Activated T-helper 17 cell treated with anti-CD3 and anti-CD28 coated beads, Interleukin-2, amount 50 U/mL, for 72 hours (primary cell): ENCODE measurements around the gene HJURP. TPM values are rescaled to one million over a fixed set of nuclear protein-coding genes. Genes with fewer than 3 reads are reported as not detected.

Source experiments
- ATAC-seq: fragments of 150-1000 bp; cut with Tn5 transposase; replicated peaks from 2 replicates; pipeline ENCODE4 v1.10.0; 2021; ENCODE audit warnings: mild to moderate bottlenecking, moderate library complexity
- H3K27ac Mint-ChIP-seq: one replicate; pipeline ENCODE4 v1.8.0; 2022; ENCODE audit warnings: mixed read lengths
- H3K27me3 Mint-ChIP-seq: one replicate; pipeline ENCODE4 v1.8.0; 2022; ENCODE audit warnings: mixed read lengths
- H3K36me3 Mint-ChIP-seq: one replicate; pipeline ENCODE4 v1.8.0; 2022; ENCODE audit warnings: low read depth, mild to moderate bottlenecking, mixed read lengths
- H3K4me1 Mint-ChIP-seq: one replicate; pipeline ENCODE4 v1.8.0; 2022; ENCODE audit warnings: mixed read lengths
- H3K4me3 Mint-ChIP-seq: one replicate; pipeline ENCODE4 v1.8.0; 2022; ENCODE audit warnings: mild to moderate bottlenecking, mixed read lengths
- H3K9me3 Mint-ChIP-seq: one replicate; pipeline ENCODE4 v1.8.0; 2022; ENCODE audit warnings: mixed read lengths
- total RNA-seq, 2 donors: library from RNA; stranded (reverse); gene quantifications; one replicate each; pipeline ENCODE4 v1.2.3, GENCODE V29; 2022

Gene HJURP
- total RNA-seq, 2 donors from 2014 or later: 90.4 to 147 TPM

DNA sequence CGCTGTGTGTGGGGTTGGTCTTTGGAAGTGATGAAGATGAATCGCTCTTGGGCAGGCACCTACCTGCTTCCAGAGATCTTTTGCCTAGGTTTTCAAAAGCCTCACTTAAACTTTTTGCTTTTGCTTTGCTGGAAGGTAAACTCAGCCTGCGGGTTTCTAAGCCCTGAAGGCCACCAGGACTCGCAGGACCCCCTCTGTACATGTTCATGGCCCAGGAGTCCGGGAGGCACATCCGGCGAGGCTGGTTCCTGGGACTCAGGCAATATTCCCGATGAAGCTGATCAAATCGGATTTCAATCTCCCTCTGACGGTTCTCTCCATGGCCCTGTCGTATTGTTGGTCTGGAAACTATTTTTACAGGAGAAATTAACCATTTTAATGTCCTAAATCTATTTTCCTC lies 13.2 kb downstream of the HJURP start:
- ATAC-seq: no peak
- no peaks in the 10 kb centered on the region for H3K9me3 Mint-ChIP-seq
- H3K27me3 Mint-ChIP-seq: no peaks in the 10 kb centered on the region
- no peak overlapping the region for H3K27ac Mint-ChIP-seq
- no peak overlapping the region for H3K4me3 Mint-ChIP-seq
- H3K36me3 Mint-ChIP-seq: peaks cover 100% of the 10 kb centered on the region
- H3K4me1 Mint-ChIP-seq: peaks cover 7% of the 10 kb centered on the region

GRCh38 chr2:233840520-233840919 lies 13.8 kb downstream of the HJURP start:
- peaks cover 7% of the 10 kb centered on the region for H3K4me1 Mint-ChIP-seq
- ATAC-seq: no peak
- H3K27me3 Mint-ChIP-seq: no peaks in the 10 kb centered on the region
- H3K9me3 Mint-ChIP-seq: no peaks in the 10 kb centered on the region
- H3K36me3 Mint-ChIP-seq: peaks cover 100% of the 10 kb centered on the region
- H3K27ac Mint-ChIP-seq: no peak overlapping the region
- no peak overlapping the region for H3K4me3 Mint-ChIP-seq

DNA sequence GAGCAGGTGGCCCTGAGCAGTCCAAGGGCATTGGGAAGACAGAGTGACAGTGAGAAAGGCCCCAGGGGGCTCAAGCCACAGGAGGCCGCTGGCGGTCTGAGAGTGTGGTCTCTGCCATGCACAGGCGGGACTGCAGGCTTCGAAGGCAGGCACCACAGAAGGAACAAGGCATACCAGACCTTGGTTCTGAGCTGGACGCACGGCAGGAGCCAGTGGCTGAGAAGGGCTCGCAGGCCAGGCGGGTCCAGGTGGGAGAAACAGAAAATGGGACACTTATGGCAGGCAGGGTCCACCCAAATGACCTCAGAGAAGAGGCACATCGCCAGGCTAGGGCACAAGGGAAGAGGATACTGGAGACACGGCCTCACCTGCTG lies 14.9 kb downstream of the HJURP start:
- Mint-ChIP-seq H3K36me3 (peaks cover 100% of the 10 kb centered on the region), H3K27me3 (no peaks in the 10 kb centered on the region), H3K4me1 (peaks cover 7% of the 10 kb centered on the region), H3K9me3 (no peaks in the 10 kb centered on the region), H3K4me3 (no peak overlapping the region), H3K27ac (no peak overlapping the region)
- no peak for ATAC-seq

DNA sequence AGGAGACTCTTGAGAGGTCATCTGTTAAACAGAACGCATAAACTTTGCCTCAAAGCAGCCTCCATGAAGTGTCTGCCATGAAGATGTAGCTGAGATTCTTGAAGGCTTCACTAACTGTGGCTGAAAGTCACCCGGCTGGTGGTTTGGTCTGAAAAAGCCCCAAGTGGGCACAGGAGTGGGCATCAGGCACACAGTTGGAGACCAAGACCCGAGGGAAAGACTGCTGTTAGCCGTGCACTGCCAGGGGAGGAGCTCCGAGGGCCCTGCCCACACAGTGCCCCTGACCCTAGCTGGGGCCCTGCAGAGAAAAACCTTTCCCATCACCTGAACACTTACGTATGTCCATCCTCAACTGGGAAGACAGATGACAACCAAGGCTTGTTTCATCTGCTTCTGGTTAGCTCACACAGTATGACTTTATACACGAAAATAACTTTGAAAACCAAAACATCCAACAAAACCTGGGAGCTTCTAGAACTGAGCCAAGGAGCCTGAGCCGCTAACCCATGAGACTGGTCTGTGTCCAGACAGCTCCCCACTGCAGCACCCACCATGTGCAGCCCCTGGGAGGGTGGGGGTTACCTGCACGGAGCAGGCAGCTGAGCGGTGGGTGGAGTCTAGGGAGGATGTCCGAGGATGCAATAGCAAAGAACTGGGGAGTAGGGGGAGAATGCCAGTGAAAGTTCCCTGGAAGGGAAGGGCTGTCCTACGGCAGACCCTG lies 15.4 kb downstream of the HJURP start:
- H3K27ac Mint-ChIP-seq: no peak overlapping the region

DNA sequence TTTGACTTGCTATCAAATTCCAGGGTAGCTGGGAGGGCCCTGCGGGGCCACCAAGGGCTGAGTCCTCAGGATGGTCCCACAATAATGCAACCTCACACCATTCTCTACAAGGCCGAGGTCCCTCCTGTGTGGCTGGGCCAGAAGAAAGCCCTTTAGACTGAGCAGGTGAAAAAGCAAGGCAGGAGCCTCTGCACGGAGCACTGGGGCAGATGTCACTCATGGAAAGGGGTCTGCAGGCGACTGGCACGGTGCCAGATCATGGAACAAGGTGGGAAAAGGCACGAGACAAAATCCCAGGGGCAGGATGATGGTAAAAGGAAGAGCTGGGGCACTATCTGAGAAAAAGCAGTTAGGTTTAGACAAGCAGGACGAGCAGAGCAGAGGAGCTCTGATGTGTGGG lies 16.1 kb downstream of the HJURP start:
- Mint-ChIP-seq H3K4me1 (peaks cover 7% of the 10 kb centered on the region), H3K27me3 (no peaks in the 10 kb centered on the region), H3K9me3 (no peaks in the 10 kb centered on the region), H3K27ac (no peak overlapping the region), H3K36me3 (peaks cover 89% of the 10 kb centered on the region), H3K4me3 (no peak overlapping the region)
- no peak for ATAC-seq

More for the DNA sequence above, 15.4 kb downstream of the HJURP start:
- Mint-ChIP-seq H3K9me3 (no peaks in the 10 kb centered on the region), H3K36me3 (peaks cover 96% of the 10 kb centered on the region), H3K4me1 (peaks cover 7% of the 10 kb centered on the region), H3K27me3 (no peaks in the 10 kb centered on the region), H3K4me3 (no peak overlapping the region)
- no peak for ATAC-seq

GRCh38 chr2:233837694-233838229 lies 16.6 kb downstream of the HJURP start:
- Mint-ChIP-seq H3K9me3 (no peaks in the 10 kb centered on the region), H3K4me1 (peaks cover 7% of the 10 kb centered on the region), H3K27me3 (no peaks in the 10 kb centered on the region), H3K4me3 (no peak overlapping the region), H3K27ac (peak overlapping the region; percentile 41), H3K36me3 (peaks cover 84% of the 10 kb centered on the region)
- ATAC-seq: no peak

DNA sequence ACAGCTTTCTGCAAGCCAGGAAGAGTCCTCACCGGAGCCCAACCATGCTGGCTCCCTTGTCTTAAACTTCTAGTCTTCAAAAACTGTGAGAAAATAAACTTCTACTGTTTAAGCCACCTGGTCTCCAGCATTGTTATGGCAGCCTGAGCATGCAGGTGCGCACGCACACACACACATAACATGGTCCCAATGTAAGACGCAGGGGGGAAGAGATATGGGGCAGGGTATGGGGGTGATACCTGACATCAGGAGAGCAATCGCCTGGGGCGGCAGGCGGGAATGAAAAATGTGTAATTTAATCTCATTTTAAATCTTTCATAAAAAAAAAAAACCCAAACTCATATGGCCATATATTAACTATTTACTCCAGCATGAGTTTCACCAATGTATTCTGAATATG lies 18.0 kb downstream of the HJURP start:
- Mint-ChIP-seq H3K27ac (no peak overlapping the region), H3K4me1 (peaks cover 7% of the 10 kb centered on the region), H3K9me3 (no peaks in the 10 kb centered on the region), H3K36me3 (peaks cover 70% of the 10 kb centered on the region), H3K27me3 (no peaks in the 10 kb centered on the region), H3K4me3 (no peak overlapping the region)
- no peak for ATAC-seq

GRCh38 chr2:233835230-233836186 lies 18.8 kb downstream of the HJURP start:
- H3K27me3 Mint-ChIP-seq: no peaks in the 10 kb centered on the region
- peaks cover 7% of the 10 kb centered on the region for H3K4me1 Mint-ChIP-seq
- H3K27ac Mint-ChIP-seq: no peak overlapping the region
- peak; percentile 8 for ATAC-seq
- H3K9me3 Mint-ChIP-seq: no peaks in the 10 kb centered on the region
- H3K36me3 Mint-ChIP-seq: peaks cover 62% of the 10 kb centered on the region
- no peak overlapping the region for H3K4me3 Mint-ChIP-seq

- Mint-ChIP-seq H3K36me3 (peaks cover 40% of the 10 kb centered on the region), H3K4me3 (no peak overlapping the region), H3K27me3 (no peaks in the 10 kb centered on the region), H3K27ac (no peak overlapping the region), H3K9me3 (no peaks in the 10 kb centered on the region), H3K4me1 (peaks cover 7% of the 10 kb centered on the region)
- ATAC-seq: no peak
These were observed 21.0 kb downstream of the HJURP start for GRCh38 chr2:233833345-233833744.

DNA sequence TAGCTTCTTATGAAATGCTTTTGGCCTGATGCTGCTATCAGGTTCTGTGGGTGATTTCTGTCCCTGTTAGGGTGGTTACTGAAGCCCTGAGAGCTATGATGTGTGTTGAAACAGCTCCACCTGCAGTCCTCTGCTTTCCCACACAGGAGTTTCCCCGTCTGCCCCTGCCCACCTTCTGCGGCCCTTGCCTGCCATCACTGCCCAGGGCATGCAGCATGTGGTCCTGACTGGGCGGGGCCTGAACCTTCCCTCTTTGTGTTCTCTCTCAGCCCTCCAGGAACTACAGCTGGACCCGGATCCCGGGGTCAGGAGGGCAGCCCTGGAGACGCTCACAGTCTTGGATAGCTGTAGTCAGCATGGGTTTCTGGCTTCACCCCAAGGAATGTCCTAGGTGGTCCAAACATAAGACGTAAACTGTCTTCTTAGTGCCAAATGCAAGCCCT lies 21.4 kb downstream of the HJURP start:
- Mint-ChIP-seq H3K27me3 (no peaks in the 10 kb centered on the region), H3K9me3 (no peaks in the 10 kb centered on the region), H3K4me3 (no peak overlapping the region), H3K4me1 (peaks cover 2% of the 10 kb centered on the region), H3K27ac (no peak overlapping the region), H3K36me3 (peaks cover 36% of the 10 kb centered on the region)
- no peak for ATAC-seq

GRCh38 chr2:233832414-233832813 lies 21.9 kb downstream of the HJURP start:
- no peaks in the 10 kb centered on the region for H3K27me3 Mint-ChIP-seq
- H3K36me3 Mint-ChIP-seq: peaks cover 31% of the 10 kb centered on the region
- H3K4me1 Mint-ChIP-seq: no peaks in the 10 kb centered on the region
- no peak overlapping the region for H3K27ac Mint-ChIP-seq
- no peak overlapping the region for H3K4me3 Mint-ChIP-seq
- H3K9me3 Mint-ChIP-seq: no peaks in the 10 kb centered on the region
- ATAC-seq: no peak

- no peaks in the 10 kb centered on the region for H3K4me1 Mint-ChIP-seq
- H3K4me3 Mint-ChIP-seq: no peak overlapping the region
- peaks cover 25% of the 10 kb centered on the region for H3K36me3 Mint-ChIP-seq
- no peak overlapping the region for H3K27ac Mint-ChIP-seq
- H3K9me3 Mint-ChIP-seq: no peaks in the 10 kb centered on the region
- no peak for ATAC-seq
- no peaks in the 10 kb centered on the region for H3K27me3 Mint-ChIP-seq
These were observed 22.5 kb downstream of the HJURP start for GRCh38 chr2:233831861-233832260.

GRCh38 chr2:233831011-233831721 lies 23.2 kb downstream of the HJURP start:
- no peaks in the 10 kb centered on the region for H3K4me1 Mint-ChIP-seq
- H3K4me3 Mint-ChIP-seq: no peak overlapping the region
- no peak overlapping the region for H3K27ac Mint-ChIP-seq
- H3K9me3 Mint-ChIP-seq: no peaks in the 10 kb centered on the region
- H3K27me3 Mint-ChIP-seq: peaks cover 2% of the 10 kb centered on the region
- ATAC-seq: no peak
- H3K36me3 Mint-ChIP-seq: peaks cover 18% of the 10 kb centered on the region

- H3K4me1 Mint-ChIP-seq: no peaks in the 10 kb centered on the region
- ATAC-seq: no peak
- H3K27me3 Mint-ChIP-seq: peaks cover 6% of the 10 kb centered on the region
- H3K9me3 Mint-ChIP-seq: no peaks in the 10 kb centered on the region
- no peak overlapping the region for H3K27ac Mint-ChIP-seq
- H3K36me3 Mint-ChIP-seq: peaks cover 9% of the 10 kb centered on the region
- H3K4me3 Mint-ChIP-seq: no peak overlapping the region
These were observed 24.1 kb downstream of the HJURP start for GRCh38 chr2:233830111-233830802.
